Smooth muscle cell (in vitro differentiated cells): ENCODE results near the gene RING1. TPM values are rescaled to one million over a fixed set of nuclear protein-coding genes. Genes with fewer than 3 reads are reported as not detected.

ENCODE experiments used
- DNase-seq: peaks from one replicate; lab custom pipeline; 2025; ENCODE audit not compliant: unreplicated experiment; lab: John Stamatoyannopoulos, UW
- H2AFZ ChIP-seq: fragments of 200-600 bp; sonication (generic); 2 replicates; pipeline ENCODE4 v1.6.0; 2016; ENCODE audit warnings: antibody characterized with exemption, low read depth, mild to moderate bottlenecking
- H3F3A ChIP-seq: fragments of 200-600 bp; sonication (generic); 2 replicates; pipeline ENCODE4 v1.6.0; 2017; ENCODE audit warnings: antibody characterized with exemption, low read depth
- H3K27ac ChIP-seq: fragments of 200-600 bp; sonication (generic); 2 replicates; pipeline ENCODE4 v1.5.1; 2016; ENCODE audit warnings: low read depth, mild to moderate bottlenecking
- H3K27me3 ChIP-seq: fragments of 200-600 bp; sonication (generic); 2 replicates; pipeline ENCODE4 v1.6.1; 2016; ENCODE audit warnings: low read depth, mild to moderate bottlenecking
- H3K36me3 ChIP-seq: fragments of 200-600 bp; sonication (generic); 2 replicates; pipeline ENCODE4 v1.5.1; 2016; ENCODE audit warnings: low read depth
- H3K4me1 ChIP-seq: fragments of 200-600 bp; sonication (generic); 2 replicates; pipeline ENCODE4 v1.5.1; 2016; ENCODE audit warnings: low read depth
- H3K4me2 ChIP-seq: fragments of 200-600 bp; sonication (generic); 2 replicates; pipeline ENCODE4 v1.6.0; 2016; ENCODE audit warnings: mild to moderate bottlenecking
- H3K4me3 ChIP-seq: fragments of 200-600 bp; sonication (generic); 2 replicates; pipeline ENCODE4 v1.5.1; 2016; ENCODE audit warnings: mild to moderate bottlenecking
- H3K79me2 ChIP-seq: fragments of 200-600 bp; sonication (generic); 2 replicates; pipeline ENCODE4 v1.6.0; 2016; ENCODE audit warnings: low read depth, mild to moderate bottlenecking
- H3K9ac ChIP-seq: fragments of 200-600 bp; sonication (generic); 2 replicates; pipeline ENCODE4 v1.6.0; 2016; ENCODE audit warnings: low read depth
- H3K9me3 ChIP-seq: fragments of 200-600 bp; sonication (generic); replicated peaks from 2 replicates; pipeline ENCODE4 v1.5.1; 2016; ENCODE audit warnings: low read depth
- H4K20me1 ChIP-seq: fragments of 200-600 bp; sonication (generic); 2 replicates; pipeline ENCODE4 v1.6.0; 2016; ENCODE audit warnings: low read depth
- WGBS: methylation state at CpG from one replicate; pipeline ENCODE4 v1.1.7; 2016; ENCODE audit warnings: low lambda C conversion rate; 5-methylcytosine and 5-hydroxymethylcytosine counted together
- polyA plus RNA-seq: library from polyadenylated mRNA; unstranded; fragments of >200 nt; fragmentation: Nextera tagmentation; extraction: Ambion mirVana; gene quantifications from 2 replicates; pipeline ENCODE4 v1.2.1, GENCODE V29; 2016
- total RNA-seq: library from RNA; depleted of rRNA; stranded (reverse); fragments of >200 nt; gene quantifications from 2 replicates; pipeline ENCODE4 v1.2.3, GENCODE V29; 2014
- TF ChIP-seq, protein P1 (sequence below): fragments of 200-600 bp; sonication (generic); IDR thresholded peaks from 2 replicates; pipeline ENCODE4 v1.5.1; 2017; ENCODE audit warnings: borderline replicate concordance, mild to moderate bottlenecking, antibody characterized with exemption; ENCODE audit not compliant: insufficient read depth, poor library complexity, severe bottlenecking

Gene RING1
- total and polyA plus RNA-seq, 2 experiments from 2014 or later: 31.6 to 32.2 TPM

DNA sequence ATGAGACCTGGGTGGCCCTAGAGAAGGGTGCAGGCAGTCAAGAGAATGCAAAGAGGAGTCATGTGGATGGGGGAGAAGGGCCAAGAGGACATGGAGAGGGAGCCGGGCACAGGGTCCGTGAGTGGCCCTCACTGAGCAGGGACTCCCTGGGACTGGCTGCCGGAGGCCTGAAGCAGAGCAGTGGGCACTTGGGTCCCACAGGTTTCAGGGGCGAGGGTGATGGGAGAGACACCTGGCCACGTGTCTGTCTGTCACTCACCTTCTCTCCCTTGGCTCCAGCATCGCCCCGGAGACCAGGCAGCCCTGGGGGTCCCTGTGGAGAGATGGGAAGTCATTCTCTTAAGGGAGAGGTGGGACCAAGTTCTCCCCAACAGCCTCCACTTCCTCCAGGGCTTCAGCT lies 41.5 kb upstream of the RING1 start:
- Histone ChIP-seq H3K4me1 (no peaks in the 10 kb centered on the region), H2AFZ (no peak overlapping the region), H3F3A (no peaks in the 10 kb centered on the region), H3K27ac (no peak overlapping the region), H3K79me2 (no peaks in the 10 kb centered on the region), H3K9me3 (no peaks in the 10 kb centered on the region), H3K4me2 (no peak overlapping the region), H3K4me3 (no peak overlapping the region), H3K36me3 (no peaks in the 10 kb centered on the region), H4K20me1 (no peaks in the 10 kb centered on the region), H3K9ac (no peak overlapping the region), H3K27me3 (no peaks in the 10 kb centered on the region)
- TF ChIP-seq, protein P1, sequence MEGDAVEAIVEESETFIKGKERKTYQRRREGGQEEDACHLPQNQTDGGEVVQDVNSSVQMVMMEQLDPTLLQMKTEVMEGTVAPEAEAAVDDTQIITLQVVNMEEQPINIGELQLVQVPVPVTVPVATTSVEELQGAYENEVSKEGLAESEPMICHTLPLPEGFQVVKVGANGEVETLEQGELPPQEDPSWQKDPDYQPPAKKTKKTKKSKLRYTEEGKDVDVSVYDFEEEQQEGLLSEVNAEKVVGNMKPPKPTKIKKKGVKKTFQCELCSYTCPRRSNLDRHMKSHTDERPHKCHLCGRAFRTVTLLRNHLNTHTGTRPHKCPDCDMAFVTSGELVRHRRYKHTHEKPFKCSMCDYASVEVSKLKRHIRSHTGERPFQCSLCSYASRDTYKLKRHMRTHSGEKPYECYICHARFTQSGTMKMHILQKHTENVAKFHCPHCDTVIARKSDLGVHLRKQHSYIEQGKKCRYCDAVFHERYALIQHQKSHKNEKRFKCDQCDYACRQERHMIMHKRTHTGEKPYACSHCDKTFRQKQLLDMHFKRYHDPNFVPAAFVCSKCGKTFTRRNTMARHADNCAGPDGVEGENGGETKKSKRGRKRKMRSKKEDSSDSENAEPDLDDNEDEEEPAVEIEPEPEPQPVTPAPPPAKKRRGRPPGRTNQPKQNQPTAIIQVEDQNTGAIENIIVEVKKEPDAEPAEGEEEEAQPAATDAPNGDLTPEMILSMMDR: no peak
- WGBS: 89% methylated on average over 7 of the region's 7 CpGs
- DNase-seq: no peak

DNA sequence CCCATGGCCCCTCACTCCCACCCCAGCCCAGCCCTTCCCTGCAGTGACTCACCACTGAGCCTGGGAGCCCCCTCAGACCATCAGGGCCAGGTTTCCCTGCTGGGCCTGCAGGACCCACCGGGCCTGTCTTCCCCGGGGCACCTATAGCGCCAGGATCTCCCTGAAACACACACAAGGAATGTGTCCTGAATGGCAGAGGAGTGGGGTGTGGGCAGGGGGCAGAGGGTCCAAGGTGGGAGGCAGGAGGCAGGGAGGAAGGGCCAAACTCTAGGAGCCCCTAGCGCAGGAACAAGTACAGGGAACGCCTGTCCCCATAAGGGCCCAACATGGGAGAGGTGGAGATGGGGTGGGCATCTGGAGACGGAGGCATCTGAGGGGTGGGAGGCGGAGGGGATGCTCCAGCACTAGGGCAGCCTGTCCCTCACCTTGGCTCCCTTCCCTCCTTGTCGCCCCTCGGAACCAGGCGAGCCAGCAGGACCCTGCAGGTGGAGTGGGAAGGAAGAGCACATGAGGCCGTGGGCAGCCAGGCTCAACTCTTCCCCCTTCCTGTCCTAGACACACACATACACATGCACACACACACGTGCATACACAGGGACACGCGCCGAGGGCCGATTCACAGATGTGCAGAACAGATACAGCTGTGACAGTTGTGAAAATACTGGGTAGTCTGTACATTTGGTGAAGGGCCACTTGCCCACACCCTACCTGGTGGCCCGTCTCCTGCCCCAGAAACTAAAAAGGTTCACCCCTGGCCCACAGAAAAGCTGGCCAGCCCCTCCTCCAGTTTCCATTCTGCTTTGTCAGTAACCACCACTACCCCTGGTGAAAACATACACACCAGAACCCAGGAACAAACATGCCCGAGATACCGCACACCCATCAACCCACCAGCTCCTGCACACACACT lies 40.7 kb upstream of the RING1 start:
- Histone ChIP-seq H3K4me3 (no peak overlapping the region), H3F3A (no peaks in the 10 kb centered on the region), H3K9me3 (no peaks in the 10 kb centered on the region), H3K27ac (no peak overlapping the region), H3K79me2 (no peaks in the 10 kb centered on the region), H3K4me1 (no peaks in the 10 kb centered on the region), H3K27me3 (no peaks in the 10 kb centered on the region), H3K4me2 (no peak overlapping the region), H3K36me3 (no peaks in the 10 kb centered on the region), H3K9ac (no peak overlapping the region), H2AFZ (no peak overlapping the region), H4K20me1 (no peaks in the 10 kb centered on the region)
- DNase-seq: no peak
- WGBS: 94% methylated on average over 14 of the region's 19 CpGs
- TF ChIP-seq, protein P1: no peak

DNA sequence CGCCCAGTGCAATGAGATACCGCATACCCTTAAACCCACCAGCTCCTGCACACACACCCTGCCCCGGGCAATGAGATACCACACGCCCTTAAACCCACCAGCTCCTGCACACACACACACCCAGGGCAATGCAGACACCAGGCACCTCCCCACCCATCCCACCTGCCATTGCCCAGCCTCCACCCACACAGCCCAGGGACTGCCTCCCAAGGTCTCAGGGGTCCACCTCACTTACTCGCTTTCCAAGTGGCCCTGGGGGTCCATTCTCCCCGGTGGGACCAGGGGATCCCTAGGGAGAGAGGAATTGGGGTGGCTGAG lies 40.1 kb upstream of the RING1 start:
- Histone ChIP-seq H4K20me1 (no peaks in the 10 kb centered on the region), H3K4me1 (no peaks in the 10 kb centered on the region), H3K36me3 (no peaks in the 10 kb centered on the region), H3K9me3 (no peaks in the 10 kb centered on the region), H3K4me3 (no peak overlapping the region), H3K9ac (no peak overlapping the region), H3K27me3 (no peaks in the 10 kb centered on the region), H3K27ac (no peak overlapping the region), H3K79me2 (no peaks in the 10 kb centered on the region), H2AFZ (no peak overlapping the region), H3K4me2 (no peak overlapping the region), H3F3A (no peaks in the 10 kb centered on the region)
- TF ChIP-seq, protein P1: no peak
- DNase-seq: no peak
- 79% methylated on average over 6 of the region's 6 CpGs for WGBS

DNA sequence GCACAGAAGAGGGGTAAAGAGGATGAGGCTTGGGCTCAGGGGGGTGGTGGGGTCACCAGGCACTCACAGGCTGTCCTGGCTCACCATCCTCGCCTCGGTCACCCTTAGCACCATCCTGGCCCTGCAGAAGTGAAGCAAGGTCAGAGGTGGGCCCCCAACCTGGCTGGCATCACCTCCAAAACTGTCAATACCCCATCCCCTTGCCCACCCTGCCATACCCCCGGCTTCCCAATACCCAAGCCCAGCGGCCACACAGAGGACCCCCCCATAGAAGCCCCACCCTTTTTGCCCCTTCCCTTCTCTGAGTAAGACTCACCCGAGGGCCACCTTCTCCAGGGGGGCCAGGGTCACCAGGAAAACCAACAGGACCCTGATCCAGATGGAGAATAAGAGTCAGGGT lies 39.7 kb upstream of the RING1 start:
- no peaks in the 10 kb centered on the region for H3K36me3 ChIP-seq
- no peaks in the 10 kb centered on the region for H3K79me2 ChIP-seq
- no peak overlapping the region for H3K9ac ChIP-seq
- no peaks in the 10 kb centered on the region for H3K9me3 ChIP-seq
- H3K27me3 ChIP-seq: no peaks in the 10 kb centered on the region
- DNase-seq: no peak
- no peaks in the 10 kb centered on the region for H3F3A ChIP-seq
- H3K4me3 ChIP-seq: no peak overlapping the region
- H3K27ac ChIP-seq: no peak overlapping the region
- H3K4me1 ChIP-seq: no peaks in the 10 kb centered on the region
- 64% methylated on average over 5 of the region's 5 CpGs for WGBS
- H4K20me1 ChIP-seq: no peaks in the 10 kb centered on the region
- H2AFZ ChIP-seq: no peak overlapping the region
- TF ChIP-seq, protein P1: no peak
- no peak overlapping the region for H3K4me2 ChIP-seq
